ENCODE results near the gene RPP14.
"Not testable (repeated sequence)": the region's sequence is repeated elsewhere in the genome, so short reads cannot be mapped to it uniquely, and the experiment has no call there.

The RPP14 gene

GRCh38 chr3:58305882-58306711, at the start of gene RPP14, which contains the start of gene HTD2:
TSS of gene RPP14 (plus strand) at chr3:58306245. CDS start at chr3:58310330, 4,085 bp downstream.
TSS of gene HTD2 (plus strand) at chr3:58306520. CDS start at chr3:58317614, 11,094 bp downstream.
- DNase-seq (ENCODE audit: low read depth in 2 of 2) = peak; percentile 94 to 97

- no peak for DNase-seq (ENCODE audit: low read depth in 2 of 2)
These were observed 49.5 kb upstream of the RPP14 start for GRCh38 chr3:58256511-58256910.

GRCh38 chr3:58258392-58259055, 47.5 kb upstream of the RPP14 start:
- DNase-seq (ENCODE audit: low read depth in 2 of 2) = no peak

GRCh38 chr3:58260261-58260731, 45.7 kb upstream of the RPP14 start:
- no peak for DNase-seq (ENCODE audit: low read depth in 2 of 2)

- no peak for DNase-seq (ENCODE audit: low read depth in 2 of 2)
These were observed 45.3 kb upstream of the RPP14 start for GRCh38 chr3:58260733-58261132.

- DNase-seq (ENCODE audit: low read depth in 2 of 2) = no peak
These were observed 43.9 kb upstream of the RPP14 start for GRCh38 chr3:58261954-58262666.

GRCh38 chr3:58266577-58266976, 39.5 kb upstream of the RPP14 start:
- no peak for DNase-seq (ENCODE audit: low read depth in 2 of 2)

- not testable (repeated sequence) for DNase-seq (ENCODE audit: low read depth in 2 of 2)
These were observed 38.5 kb upstream of the RPP14 start for GRCh38 chr3:58267543-58267942.

- DNase-seq (ENCODE audit: low read depth in 2 of 2) = no peak
These were observed 36.7 kb upstream of the RPP14 start for GRCh38 chr3:58269356-58269755.

GRCh38 chr3:58270485-58270884, 35.6 kb upstream of the RPP14 start:
- DNase-seq (ENCODE audit: low read depth in 2 of 2) = no peak

- DNase-seq (ENCODE audit: low read depth in 2 of 2) = no peak
These were observed 34.0 kb upstream of the RPP14 start for GRCh38 chr3:58271901-58272501.

- no peak for DNase-seq (ENCODE audit: low read depth in 2 of 2)
These were observed 33.2 kb upstream of the RPP14 start for GRCh38 chr3:58272891-58273290.

- DNase-seq (ENCODE audit: low read depth in 2 of 2) = not testable (repeated sequence)
These were observed 32.7 kb upstream of the RPP14 start for GRCh38 chr3:58273362-58273761.

GRCh38 chr3:58274027-58274614, 31.9 kb upstream of the RPP14 start:
- DNase-seq (ENCODE audit: low read depth in 2 of 2) = no peak

- DNase-seq (ENCODE audit: low read depth in 2 of 2) = no peak
These were observed 25.0 kb upstream of the RPP14 start for GRCh38 chr3:58281069-58281468.

- no peak for DNase-seq (ENCODE audit: low read depth in 2 of 2)
These were observed 20.7 kb upstream of the RPP14 start for GRCh38 chr3:58285334-58285733.

- no peak for DNase-seq (ENCODE audit: low read depth in 2 of 2)
These were observed 18.7 kb upstream of the RPP14 start for GRCh38 chr3:58287354-58287753.

- DNase-seq (ENCODE audit: low read depth in 2 of 2) = no peak
These were observed 17.9 kb upstream of the RPP14 start for GRCh38 chr3:58288011-58288728.

- DNase-seq (ENCODE audit: low read depth in 2 of 2) = not testable (repeated sequence)
These were observed 17.0 kb upstream of the RPP14 start for GRCh38 chr3:58288964-58289613.

GRCh38 chr3:58290446-58290845, 15.6 kb upstream of the RPP14 start:
- DNase-seq (ENCODE audit: low read depth in 2 of 2) = not testable (repeated sequence)

Measured in stimulated activated CD4-positive, alpha-beta T cell treated with anti-CD3 and anti-CD28 coated beads, Interleukin-1b, Interleukin-23, amount 100 ng/mL, for 1 hour (primary cell).